ENCODE data around the gene PNLIPRP1.

PNLIPRP1 gene

GRCh38 chr10:116599991-116600390, 9.2 kb downstream of the PNLIPRP1 start:
- H3K9ac ChIP-seq (ENCODE audit: low read length), result no peak overlapping the region
- TF ChIP-seq EZH2phosphoT487 (conservative IDR thresholded peaks at IDR 0.05; ENCODE audit: low read length) (no peak), CTCF (IDR thresholded peaks at IDR 0.05; ENCODE audit: insufficient read depth, low read length, poor library complexity, severe bottlenecking) (no peak)
- H3K4me3 ChIP-seq (ENCODE audit: insufficient read depth, low read length, poor library complexity, severe bottlenecking), result no peak overlapping the region
- H3K9me2 ChIP-seq (replicated peaks; ENCODE audit: insufficient read depth, low read length), result no peaks in the 10 kb centered on the region
- no peak overlapping the region for H2AFZ ChIP-seq (ENCODE audit: low read depth, low read length, severe bottlenecking)
- no peaks in the 10 kb centered on the region for H3K27me3 ChIP-seq (ENCODE audit: low read length)
- no peaks in the 10 kb centered on the region for H3F3A ChIP-seq (ENCODE audit: insufficient read depth)
- H3K9me3 ChIP-seq (ENCODE audit: insufficient read depth, low read length), result no peaks in the 10 kb centered on the region
- no peaks in the 10 kb centered on the region for H3K79me2 ChIP-seq (ENCODE audit: insufficient read depth, low read length)
- no peak overlapping the region for H3K4me2 ChIP-seq (ENCODE audit: low read depth, low read length, poor library complexity, severe bottlenecking)
- H3K36me3 ChIP-seq (ENCODE audit: low read length), result no peaks in the 10 kb centered on the region
- no peaks in the 10 kb centered on the region for H4K20me1 ChIP-seq (ENCODE audit: low read depth, low read length)
- no peak overlapping the region for H3K27ac ChIP-seq (ENCODE audit: low read depth, low read length)

GRCh38 chr10:116602648-116603400, 12.1 kb downstream of the PNLIPRP1 start:
- no peak overlapping the region for H3K27ac ChIP-seq (ENCODE audit: low read depth, low read length)
- no peak overlapping the region for H2AFZ ChIP-seq (ENCODE audit: low read depth, low read length, severe bottlenecking)
- no peaks in the 10 kb centered on the region for H3F3A ChIP-seq (ENCODE audit: insufficient read depth)
- H3K9ac ChIP-seq (ENCODE audit: low read length), result no peak overlapping the region
- H3K9me3 ChIP-seq (ENCODE audit: insufficient read depth, low read length), result no peaks in the 10 kb centered on the region
- H3K4me2 ChIP-seq (ENCODE audit: low read depth, low read length, poor library complexity, severe bottlenecking), result no peak overlapping the region
- TF ChIP-seq EZH2phosphoT487 (conservative IDR thresholded peaks at IDR 0.05; ENCODE audit: low read length), result no peak
- no peak for TF ChIP-seq CTCF (IDR thresholded peaks at IDR 0.05; ENCODE audit: insufficient read depth, low read length, poor library complexity, severe bottlenecking)
- no peak overlapping the region for H3K4me3 ChIP-seq (ENCODE audit: insufficient read depth, low read length, poor library complexity, severe bottlenecking)
- no peaks in the 10 kb centered on the region for H4K20me1 ChIP-seq (ENCODE audit: low read depth, low read length)
- no peaks in the 10 kb centered on the region for H3K27me3 ChIP-seq (ENCODE audit: low read length)
- H3K9me2 ChIP-seq (replicated peaks; ENCODE audit: insufficient read depth, low read length), result no peaks in the 10 kb centered on the region
- H3K36me3 ChIP-seq (ENCODE audit: low read length), result no peaks in the 10 kb centered on the region
- no peaks in the 10 kb centered on the region for H3K79me2 ChIP-seq (ENCODE audit: insufficient read depth, low read length)

GRCh38 chr10:116606061-116606483, 15.3 kb downstream of the PNLIPRP1 start:
- H3K27me3 ChIP-seq (ENCODE audit: low read length), result no peaks in the 10 kb centered on the region
- no peaks in the 10 kb centered on the region for H4K20me1 ChIP-seq (ENCODE audit: low read depth, low read length)
- H3K4me2 ChIP-seq (ENCODE audit: low read depth, low read length, poor library complexity, severe bottlenecking), result no peak overlapping the region
- no peak overlapping the region for H3K9ac ChIP-seq (ENCODE audit: low read length)
- no peak overlapping the region for H2AFZ ChIP-seq (ENCODE audit: low read depth, low read length, severe bottlenecking)
- no peaks in the 10 kb centered on the region for H3F3A ChIP-seq (ENCODE audit: insufficient read depth)
- no peaks in the 10 kb centered on the region for H3K9me2 ChIP-seq (replicated peaks; ENCODE audit: insufficient read depth, low read length)
- no peak overlapping the region for H3K27ac ChIP-seq (ENCODE audit: low read depth, low read length)
- TF ChIP-seq EZH2phosphoT487 (conservative IDR thresholded peaks at IDR 0.05; ENCODE audit: low read length), result no peak
- TF ChIP-seq CTCF (IDR thresholded peaks at IDR 0.05; ENCODE audit: insufficient read depth, low read length, poor library complexity, severe bottlenecking), result no peak
- H3K9me3 ChIP-seq (ENCODE audit: insufficient read depth, low read length), result no peaks in the 10 kb centered on the region
- no peaks in the 10 kb centered on the region for H3K79me2 ChIP-seq (ENCODE audit: insufficient read depth, low read length)
- no peaks in the 10 kb centered on the region for H3K36me3 ChIP-seq (ENCODE audit: low read length)
- no peak overlapping the region for H3K4me3 ChIP-seq (ENCODE audit: insufficient read depth, low read length, poor library complexity, severe bottlenecking)

All from SU-DHL-6 (cell line).